AG10803 (cell line): ENCODE results near the gene BEST4.

ENCODE experiments used
- DNase-seq: peaks from one replicate; pipeline ENCODE4 v3.0.0; 2010; ENCODE audit warnings: low read depth
- H3K4me3 ChIP-seq: 2 replicates; pipeline ENCODE4 v1.5.1; 2011; ENCODE audit warnings: mild to moderate bottlenecking, low read length, control low read depth
- CTCF ChIP-seq: conservative IDR thresholded peaks from 2 replicates; pipeline ENCODE4 v1.5.1; 2011; ENCODE audit warnings: mild to moderate bottlenecking, low read length, control low read depth, inconsistent platforms

Gene BEST4

DNA sequence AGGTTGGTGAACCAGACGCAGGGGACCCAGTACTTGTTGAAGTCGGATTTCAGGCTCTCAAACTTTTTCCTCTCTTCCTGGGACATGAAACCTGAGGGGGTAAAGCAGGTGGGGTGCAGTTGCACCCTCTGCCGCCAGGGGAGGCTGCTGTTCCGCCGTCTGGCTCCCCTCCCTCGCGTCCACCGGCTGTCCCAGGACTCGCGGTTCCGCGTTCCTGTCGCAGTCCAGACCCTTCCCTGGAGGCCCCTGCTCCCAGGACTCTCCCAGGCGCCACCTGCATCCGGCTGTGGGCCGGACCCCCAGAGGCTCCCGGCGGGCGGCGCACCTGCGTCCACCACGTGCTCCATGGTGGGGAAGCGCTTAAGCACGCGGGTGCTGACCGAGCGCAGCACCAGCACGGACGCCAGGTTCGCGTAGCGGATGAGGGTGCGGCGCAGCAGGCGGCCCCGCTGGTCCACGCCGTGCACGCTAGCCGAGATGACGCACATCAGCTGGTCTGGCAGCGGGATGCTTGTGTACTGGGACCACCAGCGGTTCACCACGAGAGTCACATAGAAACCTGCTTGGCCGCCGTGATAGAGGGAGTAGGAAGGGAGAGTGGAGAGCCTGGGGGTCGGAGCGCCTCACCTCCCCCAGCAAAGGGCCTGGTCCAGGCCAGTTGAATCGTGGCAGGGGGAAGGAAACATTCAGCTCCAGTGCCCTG lies 1.7 kb downstream of the BEST4 start:
- DNase-seq, result peak; percentile 31
- peak; percentile 95 for TF ChIP-seq CTCF

GRCh38 chr1:44785501-44786137 lies 2.4 kb downstream of the BEST4 start:
- peak overlapping the region; percentile 53 for H3K4me3 ChIP-seq
- TF ChIP-seq CTCF, result no peak
- DNase-seq, result no peak

More for the DNA sequence above, 1.7 kb downstream of the BEST4 start:
- peak overlapping the region; percentile 53 for H3K4me3 ChIP-seq

DNA sequence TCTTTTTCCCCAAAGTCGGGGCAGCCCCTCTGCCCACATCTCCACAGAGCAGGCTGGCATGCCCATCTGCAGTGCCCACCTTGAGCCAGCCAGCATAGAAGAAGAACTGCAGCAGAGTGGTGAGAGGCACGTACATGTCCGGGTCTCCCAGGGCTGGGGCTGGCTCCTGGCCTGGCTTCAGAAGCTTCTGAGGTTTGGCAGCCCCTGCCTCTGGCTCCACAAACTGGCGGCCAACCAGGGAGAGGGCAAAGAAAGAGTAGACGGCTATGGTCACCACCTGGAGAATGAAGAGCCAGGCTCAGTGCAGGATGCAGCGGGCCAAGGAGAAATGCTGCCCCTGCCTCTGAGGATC lies 3.0 kb downstream of the BEST4 start:
- TF ChIP-seq CTCF, result no peak
- no peak for DNase-seq
- H3K4me3 ChIP-seq, result no peak overlapping the region

GRCh38 chr1:44784094-44785028 lies 3.6 kb downstream of the BEST4 start:
- no peak for DNase-seq
- peak; percentile 2; the same call in 1 of the 2 replicates for TF ChIP-seq CTCF
- H3K4me3 ChIP-seq, result peak overlapping the region; percentile 46

DNA sequence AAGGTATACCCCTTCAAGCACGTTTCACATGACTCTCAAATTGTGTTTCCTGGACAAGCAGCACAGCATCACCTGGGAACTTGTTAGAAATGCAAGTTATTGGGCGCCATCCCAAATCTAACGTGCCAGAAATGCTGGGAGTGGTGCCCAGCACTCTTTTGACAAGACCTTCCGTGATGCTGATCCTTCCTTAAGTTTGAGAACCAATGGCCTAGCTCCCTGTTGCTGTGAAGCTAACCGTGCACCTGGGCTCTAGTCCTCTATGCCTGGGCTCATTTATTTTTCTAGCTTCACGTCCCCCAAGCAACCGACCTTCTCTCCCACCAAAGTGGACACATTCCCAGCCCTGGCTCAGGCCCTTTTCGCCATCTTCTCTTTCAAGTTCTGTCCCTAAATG lies 4.3 kb downstream of the BEST4 start:
- peak overlapping the region; percentile 46 for H3K4me3 ChIP-seq
- no peak for DNase-seq
- no peak for TF ChIP-seq CTCF

- no peak for DNase-seq
- TF ChIP-seq CTCF, result no peak
- H3K4me3 ChIP-seq, result no peak overlapping the region
Measured at GRCh38 chr1:44780583-44781121, 7.3 kb downstream of the BEST4 start.
